ENCODE data around the gene TM4SF18. TPM values are rescaled to one million over a fixed set of nuclear protein-coding genes. Genes with fewer than 3 reads are reported as not detected.

TM4SF18 gene
- total RNA-seq, 1 experiment from 2014 or later = 0.34 TPM

DNA sequence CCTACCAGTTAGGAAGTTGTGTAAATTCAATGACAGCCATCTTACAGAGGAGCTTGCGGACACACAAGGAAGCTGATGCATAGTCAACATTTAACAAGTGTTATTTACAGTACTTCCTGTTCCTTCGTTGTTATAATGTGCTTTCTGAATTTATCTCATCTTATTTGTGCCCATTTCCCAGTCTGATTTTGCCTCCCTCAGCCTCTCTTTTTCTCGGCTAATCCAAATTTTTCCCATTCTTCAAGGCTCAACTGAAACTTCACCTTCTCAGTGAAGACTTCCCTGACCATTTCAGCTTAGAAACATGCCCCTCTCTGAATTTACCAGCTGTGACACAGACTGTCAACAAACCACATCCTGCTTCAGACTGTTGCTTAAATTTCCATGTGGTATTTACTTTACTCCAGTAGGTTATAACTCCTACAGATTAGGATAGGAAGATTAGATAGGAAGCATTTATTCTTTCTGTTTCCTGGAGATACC lies 56.1 kb downstream of the TM4SF18 start:
- ATAC-seq (no peak), DNase-seq (ENCODE audit: low read depth, low spot score) (no peak)
- POLR2A ChIA-PET = no interaction called here
- Histone ChIP-seq H3K27ac (ENCODE audit: low read depth, low read length) (no peak overlapping the region), H3K79me2 (ENCODE audit: insufficient read depth, low read length) (no peaks in the 10 kb centered on the region), H3K36me3 (ENCODE audit: control insufficient read depth in 1 of 2, insufficient read depth in 2 of 2, low read length in 2 of 2) (no peaks in the 10 kb centered on the region), H3K27me3 (ENCODE audit: insufficient read depth, low read length) (no peaks in the 10 kb centered on the region), H2AFZ (ENCODE audit: low read depth, low read length, poor library complexity, severe bottlenecking) (no peak overlapping the region), H3K9me2 (ENCODE audit: insufficient read depth) (no peaks in the 10 kb centered on the region), H4K20me1 (ENCODE audit: insufficient read depth) (no peaks in the 10 kb centered on the region), H3K4me2 (ENCODE audit: low read length) (no peak overlapping the region), H3K9ac (ENCODE audit: low read length) (no peak overlapping the region), H3K4me3 (replicated peaks in 1 of 2; ENCODE audit: low read depth in 1 of 2, low read length in 2 of 2) (no peak overlapping the region), H3K9me3 (ENCODE audit: control insufficient read depth in 1 of 2, insufficient read depth in 1 of 2, low read depth in 1 of 2, low read length in 2 of 2) (no peaks in the 10 kb centered on the region), H3K4me1 (ENCODE audit: control insufficient read depth in 1 of 2, insufficient read depth in 2 of 2, low read length in 2 of 2) (no peaks in the 10 kb centered on the region)
- intact Hi-C loops (cut with micrococcal nuclease) = no loop called here
- TF ChIP-seq SP1 (IDR thresholded peaks at IDR 0.05; ENCODE audit: low read depth) = no peak
- TF ChIP-seq ELF1 (IDR thresholded peaks at IDR 0.05; ENCODE audit: borderline replicate concordance, low read depth) = no peak
- TF ChIP-seq, protein P1, sequence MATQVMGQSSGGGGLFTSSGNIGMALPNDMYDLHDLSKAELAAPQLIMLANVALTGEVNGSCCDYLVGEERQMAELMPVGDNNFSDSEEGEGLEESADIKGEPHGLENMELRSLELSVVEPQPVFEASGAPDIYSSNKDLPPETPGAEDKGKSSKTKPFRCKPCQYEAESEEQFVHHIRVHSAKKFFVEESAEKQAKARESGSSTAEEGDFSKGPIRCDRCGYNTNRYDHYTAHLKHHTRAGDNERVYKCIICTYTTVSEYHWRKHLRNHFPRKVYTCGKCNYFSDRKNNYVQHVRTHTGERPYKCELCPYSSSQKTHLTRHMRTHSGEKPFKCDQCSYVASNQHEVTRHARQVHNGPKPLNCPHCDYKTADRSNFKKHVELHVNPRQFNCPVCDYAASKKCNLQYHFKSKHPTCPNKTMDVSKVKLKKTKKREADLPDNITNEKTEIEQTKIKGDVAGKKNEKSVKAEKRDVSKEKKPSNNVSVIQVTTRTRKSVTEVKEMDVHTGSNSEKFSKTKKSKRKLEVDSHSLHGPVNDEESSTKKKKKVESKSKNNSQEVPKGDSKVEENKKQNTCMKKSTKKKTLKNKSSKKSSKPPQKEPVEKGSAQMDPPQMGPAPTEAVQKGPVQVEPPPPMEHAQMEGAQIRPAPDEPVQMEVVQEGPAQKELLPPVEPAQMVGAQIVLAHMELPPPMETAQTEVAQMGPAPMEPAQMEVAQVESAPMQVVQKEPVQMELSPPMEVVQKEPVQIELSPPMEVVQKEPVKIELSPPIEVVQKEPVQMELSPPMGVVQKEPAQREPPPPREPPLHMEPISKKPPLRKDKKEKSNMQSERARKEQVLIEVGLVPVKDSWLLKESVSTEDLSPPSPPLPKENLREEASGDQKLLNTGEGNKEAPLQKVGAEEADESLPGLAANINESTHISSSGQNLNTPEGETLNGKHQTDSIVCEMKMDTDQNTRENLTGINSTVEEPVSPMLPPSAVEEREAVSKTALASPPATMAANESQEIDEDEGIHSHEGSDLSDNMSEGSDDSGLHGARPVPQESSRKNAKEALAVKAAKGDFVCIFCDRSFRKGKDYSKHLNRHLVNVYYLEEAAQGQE (IDR thresholded peaks at IDR 0.05; ENCODE audit: low read depth) = no peak
- no peak for TF ChIP-seq YY1 (IDR thresholded peaks at IDR 0.05; ENCODE audit: extremely low read depth, insufficient replicate concordance, low read depth, low read length)
- TF ChIP-seq POLR2A (IDR thresholded peaks at IDR 0.05; ENCODE audit: borderline replicate concordance, extremely low read depth, insufficient read depth, insufficient read length) = no peak
- TF ChIP-seq ATF3 (IDR thresholded peaks at IDR 0.05) = no peak
- TF ChIP-seq POLR2AphosphoS5 (IDR thresholded peaks at IDR 0.05; ENCODE audit: low read depth, low read length) = no peak
- TF ChIP-seq TCF7L2 (IDR thresholded peaks at IDR 0.05; ENCODE audit: borderline replicate concordance, extremely low read depth, insufficient read depth, insufficient read length) = no peak
- no peak for TF ChIP-seq CBX3 (IDR thresholded peaks at IDR 0.05; ENCODE audit: low read depth)
- no peak for TF ChIP-seq EGR1 (IDR thresholded peaks at IDR 0.05; ENCODE audit: low read depth)
- TF ChIP-seq, protein P2, sequence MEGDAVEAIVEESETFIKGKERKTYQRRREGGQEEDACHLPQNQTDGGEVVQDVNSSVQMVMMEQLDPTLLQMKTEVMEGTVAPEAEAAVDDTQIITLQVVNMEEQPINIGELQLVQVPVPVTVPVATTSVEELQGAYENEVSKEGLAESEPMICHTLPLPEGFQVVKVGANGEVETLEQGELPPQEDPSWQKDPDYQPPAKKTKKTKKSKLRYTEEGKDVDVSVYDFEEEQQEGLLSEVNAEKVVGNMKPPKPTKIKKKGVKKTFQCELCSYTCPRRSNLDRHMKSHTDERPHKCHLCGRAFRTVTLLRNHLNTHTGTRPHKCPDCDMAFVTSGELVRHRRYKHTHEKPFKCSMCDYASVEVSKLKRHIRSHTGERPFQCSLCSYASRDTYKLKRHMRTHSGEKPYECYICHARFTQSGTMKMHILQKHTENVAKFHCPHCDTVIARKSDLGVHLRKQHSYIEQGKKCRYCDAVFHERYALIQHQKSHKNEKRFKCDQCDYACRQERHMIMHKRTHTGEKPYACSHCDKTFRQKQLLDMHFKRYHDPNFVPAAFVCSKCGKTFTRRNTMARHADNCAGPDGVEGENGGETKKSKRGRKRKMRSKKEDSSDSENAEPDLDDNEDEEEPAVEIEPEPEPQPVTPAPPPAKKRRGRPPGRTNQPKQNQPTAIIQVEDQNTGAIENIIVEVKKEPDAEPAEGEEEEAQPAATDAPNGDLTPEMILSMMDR (IDR thresholded peaks at IDR 0.05 in 2 of 3, conservative IDR thresholded peaks at IDR 0.05 in 1 of 3; ENCODE audit: borderline replicate concordance in 1 of 3, insufficient read depth in 1 of 3, low read depth in 2 of 3, low read length in 2 of 3) = no peak
- TF ChIP-seq ZNF274 (IDR thresholded peaks at IDR 0.05; ENCODE audit: low read depth, low read length) = no peak
- TF ChIP-seq EZH2phosphoT487 (IDR thresholded peaks at IDR 0.05; ENCODE audit: borderline replicate concordance) = no peak
- TF ChIP-seq ZFX (IDR thresholded peaks at IDR 0.05) = no peak
- TF ChIP-seq MAX (IDR thresholded peaks at IDR 0.05) = no peak
- no peak for TF ChIP-seq SRF (IDR thresholded peaks at IDR 0.05; ENCODE audit: low read depth)
- no peak for TF ChIP-seq CEBPB (IDR thresholded peaks at IDR 0.05; ENCODE audit: low read depth)
- TF ChIP-seq ZBTB33 (IDR thresholded peaks at IDR 0.05; ENCODE audit: extremely low read depth, insufficient replicate concordance, low read length) = no peak
- RAD21 ChIA-PET (ENCODE audit: low non-redundant PET in 1 of 2, low total read pairs in 2 of 2, uncharacterized antibody in 2 of 2, unreplicated experiment in 2 of 2) = no interaction called here
- no TSS peak for BruUV-seq (replicated peaks)
- CTCF ChIA-PET = interaction anchor here (0.5 to 1.3 kb wide), 2 partner anchors 261 to 322 kb away, joined by 3 to 4 read pairs; no protein-coding TSS in a partner anchor

Data from HCT116 (cell line).